GM18861 (cell line): Measurements from ENCODE around the gene KRT6A.
"Not testable (repeated sequence)": the region's sequence is repeated elsewhere in the genome, so short reads cannot be mapped to it uniquely, and the experiment has no call there.

Source experiments
- ATAC-seq: cut with Tn5 transposase; IDR thresholded peaks from one replicate; pipeline ENCODE4 v1.9.1; 2021; ENCODE audit not compliant: unreplicated experiment

The KRT6A gene

DNA sequence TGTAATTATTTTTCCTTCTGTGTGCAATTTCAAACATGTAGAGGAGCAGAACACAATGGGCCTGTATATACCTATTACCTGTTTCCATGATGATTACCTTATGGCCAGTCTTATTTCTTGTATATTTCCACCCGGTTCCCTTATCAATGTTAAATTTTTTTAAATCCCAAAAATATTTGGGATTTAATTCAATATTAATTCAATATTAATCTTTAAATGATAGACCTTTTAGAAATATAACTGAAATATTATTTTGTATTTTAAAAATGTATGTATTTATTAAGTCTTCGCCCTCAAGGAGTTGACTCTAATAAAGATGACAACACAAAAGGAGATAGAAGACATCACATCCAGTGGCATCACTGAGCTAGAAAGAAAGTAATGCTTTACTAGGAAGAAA is 18.8 kb downstream of the KRT6A start:
- no peak for ATAC-seq

DNA sequence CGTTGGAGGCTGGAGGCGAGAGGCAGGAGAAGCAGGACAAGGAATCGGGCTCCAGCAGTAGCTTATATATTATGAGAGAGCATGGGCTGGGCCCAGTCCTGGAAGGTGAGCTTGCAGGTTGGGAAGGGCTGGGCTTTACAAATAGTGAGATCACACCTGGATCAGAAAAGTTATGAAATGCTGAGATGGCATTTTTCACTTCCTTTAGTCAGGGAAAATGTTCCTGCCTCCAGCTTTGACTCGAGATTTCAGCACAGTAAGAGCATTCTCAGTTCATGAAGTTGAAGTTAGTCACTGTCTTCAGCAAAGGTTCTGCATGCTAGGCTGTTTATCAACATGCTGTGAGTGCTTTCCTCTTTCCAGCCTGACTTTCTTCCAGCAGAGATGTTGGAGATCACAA is 19.3 kb downstream of the KRT6A start, which contains the start of gene KRT6C:
TSS of gene KRT6C (minus strand) at position 38 of the 400 bp plus-strand sequence. CDS start 68 bp downstream, outside the sequence.
- no peak for ATAC-seq

DNA sequence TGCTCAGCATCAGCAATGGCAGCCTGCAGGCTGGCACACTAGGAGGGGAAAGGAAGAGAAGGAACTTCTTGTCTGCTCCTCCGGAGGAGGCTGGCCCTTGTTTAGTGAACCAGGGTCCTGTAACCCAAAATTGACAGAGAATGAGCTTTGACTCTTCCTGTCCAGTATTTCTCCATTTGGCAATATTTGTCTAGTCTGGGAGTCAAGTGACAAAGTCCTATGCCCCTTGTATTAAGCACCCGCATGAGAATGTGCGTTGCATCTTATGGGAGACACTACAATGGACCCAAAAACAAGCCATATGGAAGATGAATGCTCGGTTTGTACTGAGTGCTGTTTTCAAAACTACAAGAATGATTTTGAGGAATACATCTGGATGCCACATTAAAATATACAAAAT is 23.2 kb downstream of the KRT6A start:
- no peak for ATAC-seq

DNA sequence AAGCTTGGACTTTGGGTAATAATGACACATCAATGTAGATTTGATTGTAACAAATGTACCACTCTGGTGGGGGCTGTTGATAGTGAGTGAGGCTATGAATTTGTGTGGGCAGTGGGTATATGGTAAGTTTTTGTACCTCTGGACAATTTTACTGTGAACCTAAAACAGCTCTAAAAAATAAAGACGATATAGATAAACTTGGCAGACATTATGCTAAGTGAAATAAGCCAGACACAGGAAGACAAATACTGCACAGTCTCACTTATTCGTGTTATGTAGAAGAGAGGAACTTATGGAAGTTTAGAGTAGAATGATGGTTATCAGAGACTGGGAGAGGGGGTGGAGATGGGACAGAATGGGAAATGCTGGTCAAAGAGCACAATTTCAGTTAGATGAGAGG is 28.2 kb downstream of the KRT6A start:
- no peak for ATAC-seq

DNA sequence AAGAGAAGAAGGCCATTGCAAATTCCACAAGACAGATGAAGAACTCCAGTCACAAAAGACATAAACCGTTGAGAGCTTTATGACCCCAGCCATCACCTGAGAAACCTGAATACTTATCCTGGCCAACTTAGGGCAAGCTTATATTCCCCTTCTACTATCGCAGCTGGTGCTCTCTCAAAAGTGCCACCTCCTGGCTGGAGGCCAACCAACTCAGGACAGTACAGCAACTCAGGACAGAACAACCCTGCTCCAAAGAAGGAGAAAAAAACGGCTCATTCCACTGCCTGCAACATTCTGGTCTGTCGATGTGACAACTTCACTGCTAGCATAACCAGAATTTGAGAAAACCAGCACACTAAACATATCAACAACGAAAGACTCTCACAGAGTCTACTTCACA is 31.4 kb downstream of the KRT6A start:
- no peak for ATAC-seq

DNA sequence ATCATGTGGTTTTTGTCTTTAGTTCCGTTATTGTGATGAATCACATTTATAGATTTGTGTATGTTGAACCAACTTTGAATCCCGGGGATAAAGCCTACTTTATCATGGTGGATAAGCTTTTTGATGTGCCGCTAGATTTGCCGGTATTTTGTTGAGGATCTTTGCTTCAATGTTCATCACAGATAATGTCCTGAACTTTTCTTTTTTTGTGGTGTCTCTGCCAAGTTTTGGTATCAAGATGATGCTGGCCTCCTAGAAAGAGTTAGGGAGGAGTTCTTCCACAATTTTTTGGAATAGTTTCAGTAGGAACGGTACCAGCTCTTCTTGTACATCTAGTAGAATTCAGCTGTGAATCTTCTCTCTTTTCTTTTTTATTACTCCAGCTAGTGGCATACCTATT is 34.2 kb downstream of the KRT6A start:
- no peak for ATAC-seq

DNA sequence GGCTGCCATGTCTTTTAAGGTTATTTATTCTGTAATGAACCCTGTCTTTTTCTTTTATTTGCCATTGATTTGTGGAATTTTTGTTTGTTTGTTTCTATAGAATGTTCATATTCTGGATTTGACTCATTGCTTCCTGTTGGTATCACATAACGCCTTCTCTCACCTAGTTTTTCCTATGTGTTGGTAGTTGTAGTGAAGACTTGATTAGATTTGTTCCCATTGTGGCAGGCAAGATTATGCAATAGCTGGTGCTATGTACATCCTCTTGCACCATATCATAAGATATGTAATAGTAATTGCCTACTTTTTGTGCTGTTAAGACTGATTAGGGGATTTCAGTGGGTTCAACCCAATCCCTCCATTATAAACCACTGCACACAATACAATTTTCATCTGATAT is 37.2 kb downstream of the KRT6A start:
- ATAC-seq = no peak

DNA sequence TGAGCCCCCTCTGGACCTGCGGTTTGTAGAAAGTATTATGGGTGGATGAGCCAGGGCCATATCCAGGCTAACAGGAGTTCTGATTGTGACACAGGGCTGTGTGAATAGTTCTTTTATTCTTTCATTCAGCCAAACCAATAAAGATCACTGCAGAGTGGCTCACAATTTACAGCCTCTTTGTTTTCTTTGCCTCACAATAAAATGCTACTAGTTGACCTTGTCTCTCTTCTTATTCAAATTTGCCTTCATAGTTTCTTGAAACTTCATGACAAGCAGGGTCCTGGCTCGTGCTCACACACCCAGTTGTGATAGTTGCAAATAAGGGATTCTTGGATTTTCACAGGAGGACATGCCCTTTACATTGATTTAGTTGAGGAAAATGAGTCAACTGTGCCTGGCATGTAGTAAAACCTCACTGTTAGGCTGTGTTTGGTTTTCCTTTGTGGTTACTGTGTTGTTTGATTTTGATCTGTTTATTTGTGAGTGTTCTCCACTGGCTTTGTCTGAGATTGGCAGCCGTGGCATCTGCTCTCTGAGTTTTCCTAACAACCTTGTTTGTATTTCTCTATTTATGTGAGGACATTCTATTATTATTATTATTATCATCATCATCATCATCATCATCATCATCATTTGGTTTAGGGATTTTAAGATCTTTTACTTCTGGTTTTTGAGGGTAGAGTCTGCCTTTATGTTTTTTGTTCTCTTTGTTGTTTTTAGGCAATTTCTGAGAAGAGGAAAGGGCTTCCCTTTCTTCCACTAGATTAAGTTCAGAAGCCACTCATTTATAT is 38.5 kb downstream of the KRT6A start:
- ATAC-seq = no peak

DNA sequence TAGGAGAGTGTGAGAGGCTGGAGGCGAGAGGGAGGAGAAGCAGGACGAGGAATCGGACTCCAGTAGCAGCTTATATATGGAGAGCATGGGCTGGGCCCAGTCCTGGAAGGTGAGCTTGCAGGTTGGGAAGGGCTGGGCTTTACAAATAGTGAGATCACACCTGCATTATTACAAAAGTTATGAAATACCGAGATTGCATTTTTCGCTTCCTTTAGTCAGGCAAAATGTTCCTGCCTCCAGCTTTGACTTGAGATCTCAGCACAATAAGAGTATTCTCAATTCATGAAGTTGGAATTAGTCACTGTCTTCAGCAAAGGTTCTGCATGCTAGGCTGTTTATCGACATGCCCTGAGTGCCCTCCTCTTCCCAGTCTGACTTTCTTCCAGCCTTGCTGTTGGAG is 41.0 kb downstream of the KRT6A start, which contains the start of gene KRT6B:
TSS of gene KRT6B (minus strand) at position 46 of the 400 bp plus-strand sequence. CDS start 68 bp downstream, outside the sequence.
- no peak for ATAC-seq

DNA sequence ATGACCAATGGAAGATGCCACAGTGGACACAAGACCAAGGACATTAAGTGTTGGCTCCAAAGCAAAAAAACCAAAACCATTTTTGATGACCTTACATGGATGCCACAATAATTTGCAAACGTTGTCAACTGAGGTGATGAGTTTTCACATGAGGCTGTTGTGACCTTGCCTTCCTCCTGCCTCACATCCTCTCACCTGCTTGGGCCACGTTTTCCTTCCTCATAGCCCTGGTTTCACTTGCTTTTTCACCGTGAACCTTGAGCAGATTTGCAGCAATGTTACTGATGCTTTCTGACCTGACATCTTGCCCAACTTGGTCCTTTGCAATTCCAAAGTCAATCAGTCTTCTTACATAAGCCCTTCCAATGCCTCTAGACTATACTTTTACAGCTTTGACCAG is 44.8 kb downstream of the KRT6A start:
- ATAC-seq = no peak

DNA sequence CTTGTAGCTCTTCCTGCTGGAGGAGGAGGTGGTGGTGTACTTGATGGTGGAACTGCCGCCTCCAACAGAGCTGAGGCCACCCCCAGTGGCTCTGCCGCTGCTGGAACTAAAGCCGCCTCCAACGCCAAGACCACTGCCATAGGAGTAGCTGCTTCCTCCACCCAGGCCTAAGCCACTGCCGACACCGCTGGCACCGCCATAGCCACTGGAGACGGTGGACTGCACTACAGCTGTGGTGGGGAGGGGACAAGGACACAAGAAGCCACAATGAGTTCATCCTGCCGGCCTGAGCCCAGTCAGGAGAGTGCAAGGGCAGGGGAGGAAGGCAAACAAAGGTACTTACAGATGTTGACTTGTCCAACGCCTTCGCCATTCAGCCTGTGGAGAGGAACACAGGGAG is 45.9 kb downstream of the KRT6A start:
- not testable (repeated sequence) for ATAC-seq

DNA sequence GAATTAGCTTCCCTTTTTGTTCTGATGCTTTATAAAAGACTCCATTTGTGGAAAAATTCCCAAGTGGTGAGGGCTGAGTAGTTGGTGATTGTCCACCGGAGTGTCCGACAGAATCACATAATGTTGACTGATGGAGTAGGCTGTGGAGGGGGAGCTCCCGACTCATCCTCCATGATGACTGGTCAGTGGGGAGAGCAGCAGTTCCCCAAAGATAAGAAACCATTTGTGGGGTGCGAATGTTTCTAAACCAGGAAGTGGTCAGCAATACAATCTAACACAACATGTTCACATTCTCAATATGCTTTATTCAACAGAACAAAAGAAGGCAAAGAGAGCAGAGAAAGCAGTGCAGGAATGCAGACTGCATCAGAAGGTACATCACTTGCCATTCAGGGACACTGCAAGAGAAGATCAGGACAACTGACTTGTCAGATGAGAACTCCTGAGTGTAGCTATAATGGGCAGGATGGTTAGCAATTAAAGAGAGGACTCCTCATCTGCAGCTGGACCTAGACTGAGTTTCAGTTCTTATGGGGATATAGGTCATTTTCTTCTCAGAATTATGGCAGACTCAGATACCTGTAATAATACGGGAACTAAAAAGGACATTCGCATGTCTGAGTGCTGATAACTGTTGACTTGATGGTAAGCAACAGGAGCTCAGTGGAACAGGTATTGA is 46.6 kb downstream of the KRT6A start:
- ATAC-seq = no peak

DNA sequence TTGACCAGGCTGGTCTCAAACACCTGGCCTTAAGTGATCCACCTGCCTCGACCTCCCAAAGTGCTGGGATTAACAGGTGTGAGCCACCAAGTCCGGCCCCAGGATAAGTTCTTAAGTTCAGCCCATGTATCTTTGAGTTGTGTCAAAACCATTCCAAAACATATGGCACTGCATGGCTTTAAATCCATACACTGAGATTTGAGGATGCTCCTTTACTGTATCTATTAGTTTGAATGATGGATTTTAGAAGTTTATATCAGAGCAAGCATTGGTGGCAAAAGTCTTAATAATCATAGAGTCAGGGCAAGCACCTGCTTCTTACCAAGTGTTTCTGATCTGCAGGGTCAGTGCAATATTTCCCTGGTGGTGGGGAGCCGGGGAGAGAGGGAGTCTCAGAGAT is 47.2 kb downstream of the KRT6A start:
- ATAC-seq = no peak

DNA sequence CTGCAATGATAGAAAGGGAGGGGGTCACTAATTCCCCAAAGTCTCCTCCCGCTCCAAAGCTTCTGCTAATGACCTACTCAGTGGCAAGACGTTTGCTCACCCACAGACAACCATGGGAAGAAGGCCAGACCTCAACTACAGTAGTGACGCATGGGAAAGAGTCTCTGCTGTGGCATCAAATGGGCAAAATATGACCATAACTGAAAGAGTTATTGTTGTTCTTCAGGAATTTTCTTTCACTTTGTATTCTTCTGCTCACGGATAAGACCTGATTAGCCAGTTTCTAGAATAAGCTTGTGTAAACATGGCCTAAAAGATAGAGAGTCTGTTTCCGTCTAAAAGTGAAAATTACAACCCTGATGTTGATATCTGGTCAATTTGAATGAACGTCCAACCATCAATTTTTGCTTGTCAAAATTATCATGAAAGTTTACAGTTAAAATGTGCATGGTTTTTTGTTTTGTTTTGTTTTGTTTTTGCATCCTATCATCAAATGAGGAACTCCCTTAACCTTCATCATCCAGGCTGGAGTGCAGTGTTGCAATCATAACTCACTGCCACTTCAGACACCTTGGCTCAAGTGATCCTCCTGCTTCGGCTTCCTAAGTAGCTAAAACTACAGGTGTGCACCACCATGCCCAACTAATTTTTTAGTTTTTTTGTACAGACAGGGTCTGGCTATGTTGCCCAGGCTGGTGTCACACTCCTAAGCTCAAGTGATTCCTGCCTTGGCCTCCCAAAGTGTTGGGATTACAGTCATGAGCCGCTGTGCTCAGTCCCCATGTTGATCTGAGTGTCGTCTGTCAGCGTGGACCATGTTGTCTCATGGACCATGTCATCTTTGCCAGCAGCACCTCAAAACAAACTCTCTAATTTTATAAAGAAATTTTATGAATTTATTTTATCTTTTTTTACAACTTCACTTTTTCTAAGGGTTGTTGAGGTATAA is 48.1 kb downstream of the KRT6A start:
- ATAC-seq = no peak

DNA sequence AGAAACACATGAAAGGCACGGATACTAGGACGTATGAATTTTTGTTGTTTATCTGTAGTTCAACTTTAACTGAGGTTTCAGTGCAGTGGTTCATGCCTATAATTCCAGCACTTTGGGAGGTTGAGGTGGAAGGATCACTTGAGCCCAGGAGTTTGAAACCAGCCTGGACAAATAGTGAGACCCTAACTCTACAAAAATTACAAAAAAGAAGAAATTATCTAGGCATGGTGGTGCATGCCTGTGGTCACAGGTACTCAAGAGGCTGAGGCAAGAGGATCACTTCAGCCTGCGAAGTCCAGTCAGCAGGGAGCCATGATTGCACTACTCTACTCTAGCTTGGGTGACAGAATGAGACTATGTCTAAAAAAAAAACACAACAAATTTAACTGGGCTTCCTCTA is 49.1 kb downstream of the KRT6A start:
- ATAC-seq = no peak

DNA sequence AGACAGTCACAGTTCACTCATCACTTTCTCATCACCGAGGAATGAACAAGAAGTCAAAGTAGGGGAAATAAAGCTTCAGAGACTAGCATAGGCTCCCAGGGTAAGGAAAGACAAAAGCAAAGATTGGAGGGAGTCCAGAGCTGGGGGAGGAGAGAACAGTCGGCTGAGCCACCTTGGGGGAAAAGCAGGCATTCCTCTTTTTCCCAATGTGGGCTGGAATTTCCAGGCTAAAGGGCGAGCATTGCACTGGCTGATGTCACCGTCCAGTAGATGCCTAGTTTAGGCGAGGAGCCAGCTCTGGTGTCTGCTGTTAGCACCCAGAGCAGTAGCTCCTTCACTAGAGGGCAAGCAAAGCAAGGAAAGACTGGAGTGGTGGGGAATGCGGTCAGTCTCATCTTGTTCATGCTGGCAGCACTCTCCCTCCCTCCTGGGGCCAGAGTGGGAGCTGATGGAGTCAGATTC is 50.4 kb downstream of the KRT6A start:
- ATAC-seq = no peak

DNA sequence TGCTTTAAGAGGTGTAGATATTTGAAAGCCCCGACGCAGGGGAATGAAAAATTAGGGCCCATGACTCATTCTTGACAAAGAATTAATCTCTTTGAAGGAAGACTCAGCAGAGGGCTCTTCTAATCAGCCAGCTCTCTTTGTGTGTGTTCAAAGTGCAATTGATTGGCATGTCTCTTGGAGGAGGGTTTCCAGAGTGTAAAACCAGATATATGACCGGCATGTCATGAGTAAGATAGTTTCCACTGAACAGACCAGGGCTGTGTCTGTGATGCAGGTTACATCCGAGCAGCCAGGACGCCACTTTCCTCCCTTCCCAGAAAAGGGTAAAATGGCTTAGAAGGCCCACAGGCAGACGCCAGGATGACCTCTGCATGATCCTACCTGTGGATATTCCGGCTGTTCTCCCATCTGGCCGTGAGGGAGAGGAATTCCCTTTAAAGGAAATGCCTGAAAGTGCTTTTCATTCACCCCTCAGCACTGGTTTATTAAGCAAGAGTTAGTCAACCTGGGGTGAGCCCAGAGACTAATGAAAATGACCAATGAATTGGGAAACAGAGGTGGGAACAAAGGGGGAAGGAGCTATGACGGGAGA is 51.6 kb downstream of the KRT6A start:
- no peak for ATAC-seq

DNA sequence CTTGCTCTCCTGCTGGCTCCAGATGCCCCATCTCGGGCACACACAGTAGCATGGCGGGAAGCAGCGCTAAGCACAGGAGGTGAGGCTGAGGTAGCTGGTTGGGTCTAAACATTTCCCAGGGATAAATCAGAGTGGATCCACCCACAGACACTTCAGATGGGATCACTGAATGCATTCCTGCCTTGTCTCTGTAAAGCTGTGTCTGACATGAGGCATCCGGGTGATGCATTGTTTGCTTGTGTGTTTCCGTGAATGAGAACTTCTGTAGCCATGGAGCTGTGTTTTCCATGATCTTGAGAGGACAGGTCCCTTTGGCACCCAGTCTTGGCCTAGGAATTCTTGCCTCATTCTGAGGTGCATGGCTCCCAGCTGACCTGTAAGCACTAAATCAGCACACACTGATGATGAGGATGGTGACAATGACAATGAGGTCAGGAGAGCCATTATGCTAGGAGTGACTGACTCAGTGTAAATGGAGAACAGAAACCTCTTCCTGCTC is 52.2 kb downstream of the KRT6A start:
- ATAC-seq = no peak

DNA sequence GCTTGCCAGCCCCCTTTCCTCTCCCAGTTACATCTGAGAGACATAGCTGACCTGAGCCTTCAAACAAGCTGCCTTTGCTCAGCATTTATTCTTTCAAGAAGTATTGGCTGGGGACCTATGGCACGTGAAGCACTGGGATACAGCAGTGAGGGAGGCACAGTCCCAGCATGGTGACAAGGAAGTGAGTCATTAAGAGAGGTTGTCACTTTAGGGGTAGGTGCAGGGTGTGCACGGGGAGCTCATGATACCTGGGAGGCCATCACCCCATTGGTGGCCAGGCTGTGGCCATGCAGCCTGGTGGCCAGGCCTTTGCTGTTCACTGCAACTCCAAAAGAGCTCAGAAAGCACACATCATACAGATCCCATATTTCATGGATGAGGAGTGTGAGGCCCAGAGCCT is 53.2 kb downstream of the KRT6A start:
- ATAC-seq = no peak

DNA sequence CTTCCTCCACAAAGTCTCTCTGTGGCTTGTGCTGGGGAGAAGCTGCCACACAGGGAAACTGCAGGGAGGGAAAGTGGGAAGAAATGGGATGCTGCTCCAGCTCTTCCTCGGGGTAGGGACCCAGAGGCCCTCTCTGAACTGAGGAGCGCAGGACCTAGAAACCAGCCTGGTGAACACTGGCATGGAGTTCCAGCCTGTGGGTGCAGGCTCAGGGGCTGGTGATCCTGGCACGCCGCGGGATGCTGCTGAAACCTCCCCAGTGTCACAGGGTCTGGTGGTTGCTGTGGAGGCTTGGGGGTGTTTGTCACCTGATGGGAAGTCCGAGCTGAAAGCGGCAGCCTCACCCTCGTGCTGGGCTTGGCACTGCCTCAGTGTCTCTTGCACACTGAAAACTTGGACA is 53.6 kb downstream of the KRT6A start:
- ATAC-seq = no peak
